ENCODE data around the gene TNKS2.

TNKS2 gene

DNA sequence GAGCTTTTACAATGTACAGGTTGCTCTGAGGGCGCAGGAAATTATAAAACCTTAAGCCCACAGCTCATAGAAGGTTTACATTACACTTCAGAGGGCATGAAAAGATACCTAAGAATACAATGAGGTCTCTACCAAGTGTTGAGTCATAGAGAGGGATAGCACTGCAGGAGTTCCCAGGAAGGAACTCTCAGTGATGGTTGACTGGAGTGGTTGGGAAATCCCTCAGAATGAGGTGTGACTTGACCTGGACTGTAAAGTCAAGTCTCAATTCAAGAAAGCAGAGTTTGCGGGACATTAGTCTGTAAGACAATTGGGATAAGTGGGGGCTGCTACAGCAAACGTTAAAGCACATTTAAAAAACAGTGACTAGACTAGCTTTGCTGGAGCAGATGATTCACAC is 21.9 kb downstream of the TNKS2 start:
- no peak for DNase-seq (ENCODE audit: extremely low read depth, insufficient read length)
- peaks cover 4% of the 10 kb centered on the region for H3K36me3 ChIP-seq (ENCODE audit: control insufficient read depth, insufficient read depth, low read length)

DNA sequence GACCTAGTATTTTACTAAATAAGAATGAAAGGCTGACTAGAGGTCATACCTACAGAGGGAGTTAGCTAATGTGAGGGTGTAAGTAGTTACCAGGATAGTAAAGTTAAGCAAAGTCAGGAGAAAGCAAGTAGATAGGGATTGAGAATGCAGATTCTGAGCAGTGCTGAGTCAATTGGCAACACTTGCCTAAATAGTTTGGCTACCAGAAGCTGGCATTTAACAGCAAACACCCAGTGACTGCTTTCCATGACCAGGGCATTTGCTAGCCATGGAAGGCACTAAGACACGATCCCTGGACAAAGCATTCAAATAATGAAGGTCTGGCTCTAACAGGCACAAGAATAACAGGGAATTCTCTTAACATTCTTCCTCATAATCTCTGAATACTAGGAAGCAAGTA is 25.9 kb downstream of the TNKS2 start:
- no peak overlapping the region for H3K4me3 ChIP-seq (replicated peaks; ENCODE audit: low read depth, low read length)
- no peak for DNase-seq (ENCODE audit: extremely low read depth, insufficient read length)
- H3K36me3 ChIP-seq (ENCODE audit: control insufficient read depth, insufficient read depth, low read length), result peaks cover 1% of the 10 kb centered on the region
- TF ChIP-seq, protein P1, sequence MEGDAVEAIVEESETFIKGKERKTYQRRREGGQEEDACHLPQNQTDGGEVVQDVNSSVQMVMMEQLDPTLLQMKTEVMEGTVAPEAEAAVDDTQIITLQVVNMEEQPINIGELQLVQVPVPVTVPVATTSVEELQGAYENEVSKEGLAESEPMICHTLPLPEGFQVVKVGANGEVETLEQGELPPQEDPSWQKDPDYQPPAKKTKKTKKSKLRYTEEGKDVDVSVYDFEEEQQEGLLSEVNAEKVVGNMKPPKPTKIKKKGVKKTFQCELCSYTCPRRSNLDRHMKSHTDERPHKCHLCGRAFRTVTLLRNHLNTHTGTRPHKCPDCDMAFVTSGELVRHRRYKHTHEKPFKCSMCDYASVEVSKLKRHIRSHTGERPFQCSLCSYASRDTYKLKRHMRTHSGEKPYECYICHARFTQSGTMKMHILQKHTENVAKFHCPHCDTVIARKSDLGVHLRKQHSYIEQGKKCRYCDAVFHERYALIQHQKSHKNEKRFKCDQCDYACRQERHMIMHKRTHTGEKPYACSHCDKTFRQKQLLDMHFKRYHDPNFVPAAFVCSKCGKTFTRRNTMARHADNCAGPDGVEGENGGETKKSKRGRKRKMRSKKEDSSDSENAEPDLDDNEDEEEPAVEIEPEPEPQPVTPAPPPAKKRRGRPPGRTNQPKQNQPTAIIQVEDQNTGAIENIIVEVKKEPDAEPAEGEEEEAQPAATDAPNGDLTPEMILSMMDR (IDR thresholded peaks at IDR 0.05; ENCODE audit: insufficient read depth, low read length, poor library complexity, severe bottlenecking), result no peak
- no peaks in the 10 kb centered on the region for H3K27me3 ChIP-seq (replicated peaks; ENCODE audit: control insufficient read depth, insufficient read depth, low read length)

More for the DNA sequence above, 21.9 kb downstream of the TNKS2 start:
- TF ChIP-seq, protein P1 (IDR thresholded peaks at IDR 0.05; ENCODE audit: insufficient read depth, low read length, poor library complexity, severe bottlenecking), result no peak
- Histone ChIP-seq H3K4me3 (replicated peaks; ENCODE audit: low read depth, low read length) (no peak overlapping the region), H3K27me3 (replicated peaks; ENCODE audit: control insufficient read depth, insufficient read depth, low read length) (no peaks in the 10 kb centered on the region)

DNA sequence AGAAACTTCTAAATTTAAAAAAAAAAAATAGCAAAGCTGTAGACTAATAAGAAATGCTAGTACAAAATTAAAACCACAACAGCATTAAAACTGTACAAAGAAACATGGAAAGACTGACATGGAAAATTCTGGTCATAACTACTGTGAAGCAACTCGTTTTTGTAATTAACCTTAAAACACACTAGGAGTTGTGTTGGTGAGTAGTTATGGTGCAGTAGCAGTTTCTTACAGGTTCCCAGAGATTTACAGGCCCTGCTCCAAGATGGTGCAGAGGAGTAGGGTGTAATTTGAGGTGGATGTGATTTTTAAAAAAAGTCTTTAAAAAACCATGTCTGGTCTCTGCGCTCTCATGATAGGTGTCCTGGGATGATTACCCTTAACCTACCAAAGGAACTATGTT is 31.0 kb downstream of the TNKS2 start:
- DNase-seq (ENCODE audit: extremely low read depth, insufficient read length), result no peak
- Histone ChIP-seq H3K27me3 (replicated peaks; ENCODE audit: control insufficient read depth, insufficient read depth, low read length) (no peaks in the 10 kb centered on the region), H3K4me3 (replicated peaks; ENCODE audit: low read depth, low read length) (no peak overlapping the region), H3K36me3 (ENCODE audit: control insufficient read depth, insufficient read depth, low read length) (no peaks in the 10 kb centered on the region; the same call in 1 of the 2 replicates)
- TF ChIP-seq, protein P1 (IDR thresholded peaks at IDR 0.05; ENCODE audit: insufficient read depth, low read length, poor library complexity, severe bottlenecking), result no peak

- no peak for DNase-seq (ENCODE audit: extremely low read depth, insufficient read length)
- Histone ChIP-seq H3K36me3 (ENCODE audit: control insufficient read depth, insufficient read depth, low read length) (peaks cover 1% of the 10 kb centered on the region), H3K4me3 (replicated peaks; ENCODE audit: low read depth, low read length) (no peak overlapping the region), H3K27me3 (replicated peaks; ENCODE audit: control insufficient read depth, insufficient read depth, low read length) (no peaks in the 10 kb centered on the region)
- TF ChIP-seq, protein P1 (IDR thresholded peaks at IDR 0.05; ENCODE audit: insufficient read depth, low read length, poor library complexity, severe bottlenecking), result no peak
Observed at GRCh38 chr10:91838199-91838598, 40.0 kb downstream of the TNKS2 start.

- peaks cover 1% of the 10 kb centered on the region for H3K36me3 ChIP-seq (ENCODE audit: control insufficient read depth, insufficient read depth, low read length)
Observed at GRCh38 chr10:91843083-91843482, 44.9 kb downstream of the TNKS2 start.

More at GRCh38 chr10:91843083-91843482, 44.9 kb downstream of the TNKS2 start:
- TF ChIP-seq, protein P1 (IDR thresholded peaks at IDR 0.05; ENCODE audit: insufficient read depth, low read length, poor library complexity, severe bottlenecking), result no peak
- Histone ChIP-seq H3K27me3 (replicated peaks; ENCODE audit: control insufficient read depth, insufficient read depth, low read length) (no peaks in the 10 kb centered on the region), H3K4me3 (replicated peaks; ENCODE audit: low read depth, low read length) (no peak overlapping the region)
- DNase-seq (ENCODE audit: extremely low read depth, insufficient read length), result no peak

Measured in GM06990 (cell line).